K562 (cell line): ENCODE measurements around the gene PTGIR. TPM values are rescaled to one million over a fixed set of nuclear protein-coding genes. Genes with fewer than 3 reads are reported as not detected.

Experiments used
- ATF1 ChIP-seq, 2 experiments: fragments of 450-650 bp in 1 of 2; IDR thresholded peaks; 2 replicates each; pipeline ENCODE4 v1.6.1; 2016; ENCODE audit warnings: missing compliant biosample characterization in 1 of 2, missing genetic modification characterization in 1 of 2
- ATF7 ChIP-seq: fragments of 450-650 bp; IDR thresholded peaks from 2 replicates; pipeline ENCODE4 v1.7.1; 2014; ENCODE audit warnings: mild to moderate bottlenecking, moderate library complexity
- DDX20 ChIP-seq: fragments of 450-650 bp; IDR thresholded peaks from 2 replicates; pipeline ENCODE4 v1.6.1; 2016; ENCODE audit warnings: missing genetic modification characterization, low read depth, mild to moderate bottlenecking, missing compliant biosample characterization, moderate library complexity
- GABPA ChIP-seq: fragments of 200-800 bp; sonication (Bioruptor generic); conservative IDR thresholded peaks from 2 replicates; pipeline ENCODE4 v1.6.1; 2016; ENCODE audit warnings: low read depth, missing genetic modification characterization, missing compliant biosample characterization
- HDAC6 ChIP-seq: IDR thresholded peaks from 2 replicates; pipeline ENCODE4 v1.6.1; 2012; ENCODE audit warnings: low read depth, mild to moderate bottlenecking, control low read depth, inconsistent platforms, low read length, moderate library complexity
- HMG20A ChIP-seq: fragments of 450-650 bp; formaldehyde crosslinking; conservative IDR thresholded peaks from 2 replicates; pipeline ENCODE4 v1.4.0; 2020; ENCODE audit warnings: mild to moderate bottlenecking, mixed read lengths
- IFI16 ChIP-seq: fragments of 250-450 bp; sonication (Bioruptor Pico); IDR thresholded peaks from 2 replicates; pipeline ENCODE4 v2.1.2; 2022; ENCODE audit warnings: mild to moderate bottlenecking, inconsistent platforms
- MCM7 ChIP-seq, 2 experiments: fragments of 450-650 bp; IDR thresholded peaks; 2 replicates each; pipeline ENCODE4 v1.6.1; 2016 to 2018
- MYNN ChIP-seq, 2 experiments: sonication (generic); formaldehyde crosslinking in 1 of 2; IDR thresholded peaks; 2 replicates each; pipeline versions ENCODE4 v1.5.0 to v1.6.1; 2016 to 2020; ENCODE audit warnings: antibody characterized with exemption in 1 of 2, missing genetic modification reagents in 1 of 2
- NFXL1 ChIP-seq: fragments of 450-650 bp; formaldehyde crosslinking; IDR thresholded peaks from 2 replicates; pipeline ENCODE4 v1.4.0; 2021; ENCODE audit warnings: mild to moderate bottlenecking
- PHF20 ChIP-seq: fragments of 450-650 bp; IDR thresholded peaks from 2 replicates; pipeline ENCODE4 v1.6.1; 2018; ENCODE audit not compliant: partially characterized antibody
- SAP30 ChIP-seq: fragments of 200-600 bp; sonication (generic); IDR thresholded peaks from 2 replicates; pipeline ENCODE4 v1.6.1; 2012; ENCODE audit warnings: borderline replicate concordance, low read depth, mild to moderate bottlenecking, moderate library complexity, low read length, control low read depth, inconsistent platforms; ENCODE audit not compliant: insufficient read depth, poor library complexity, severe bottlenecking
- SMARCC2 ChIP-seq: fragments of 450-650 bp; IDR thresholded peaks from 2 replicates; pipeline ENCODE4 v1.6.1; 2017; ENCODE audit warnings: antibody characterized with exemption, moderate library complexity, mild to moderate bottlenecking, low read depth
- SRSF3 ChIP-seq: fragments of 200-400 bp; formaldehyde crosslinking; IDR thresholded peaks from 2 replicates; pipeline ENCODE4 v1.6.1; 2016; ENCODE audit warnings: mild to moderate bottlenecking, low read length, moderate library complexity; ENCODE audit not compliant: insufficient read depth
- ZFP1 ChIP-seq: fragments of 450-650 bp; formaldehyde crosslinking; IDR thresholded peaks from 2 replicates; pipeline ENCODE4 v1.4.0; 2020; ENCODE audit warnings: mild to moderate bottlenecking, mixed read lengths
- ZFP30 ChIP-seq: fragments of 250-450 bp; sonication (Bioruptor Pico); IDR thresholded peaks from 2 replicates; pipeline ENCODE4 v1.8.0; 2022; ENCODE audit warnings: moderate library complexity, mild to moderate bottlenecking, inconsistent platforms, borderline replicate concordance
- ZNF133 ChIP-seq: fragments of 250-450 bp; sonication (Bioruptor Pico); IDR thresholded peaks from 2 replicates; pipeline ENCODE4 v1.4.0; 2020; ENCODE audit warnings: mild to moderate bottlenecking
- ZNF354B ChIP-seq: fragments of 250-450 bp; sonication (Bioruptor Pico); IDR thresholded peaks from 2 replicates; pipeline ENCODE4 v1.4.0; 2020
- polyA plus RNA-seq, 8 experiments: library from polyadenylated mRNA; depleted of rRNA in 4 of 8; stranded (reverse) in 5 of 8; unstranded in 3 of 8; fragments of >200 nt; fragmentation: Nextera tagmentation in 2 of 8; fragmentation: Illumina TruSeq in 1 of 8; extraction: Ambion mirVana in 2 of 8; extraction: Trizol in 1 of 8; gene quantifications; 2 replicates each; pipeline versions ENCODE4 v1.2.1 to v1.2.3, GENCODE V29; 2011 to 2014; ENCODE audit warnings: inconsistent platforms in 1 of 8, missing spikeins in 1 of 8
- total RNA-seq, 7 experiments: library from RNA; depleted of rRNA in 6 of 7; stranded (reverse); fragments of >200 nt in 6 of 7; fragmentation: Illumina TruSeq in 2 of 7; extraction: Trizol in 2 of 7; gene quantifications; 2 replicates each; pipeline versions ENCODE4 v1.2.1 to v1.2.3, GENCODE V29; 2011 to 2021; ENCODE audit warnings: low replicate concordance in 1 of 7
- TF ChIP-seq, protein P1 (sequence below): IDR thresholded peaks from 2 replicates; pipeline ENCODE4 v1.6.1; 2014; ENCODE audit warnings: antibody characterized with exemption
- TF ChIP-seq, protein P2 (sequence below): fragments of 250-450 bp; sonication (Bioruptor Pico); IDR thresholded peaks from 2 replicates; pipeline ENCODE4 v1.6.1; 2021; ENCODE audit warnings: mild to moderate bottlenecking
- TF ChIP-seq, protein P3 (sequence below): fragments of 250-450 bp; sonication (Bioruptor Pico); IDR thresholded peaks from 2 replicates; pipeline ENCODE4 v1.4.0; 2020

Gene PTGIR
- total and polyA plus RNA-seq, 9 of the 15 experiments (the other 6 are each of a cell fraction or from before 2014, with no cell fraction given) = 0.11 to 3.4 (median 1.1) TPM; not detected in 1

DNA sequence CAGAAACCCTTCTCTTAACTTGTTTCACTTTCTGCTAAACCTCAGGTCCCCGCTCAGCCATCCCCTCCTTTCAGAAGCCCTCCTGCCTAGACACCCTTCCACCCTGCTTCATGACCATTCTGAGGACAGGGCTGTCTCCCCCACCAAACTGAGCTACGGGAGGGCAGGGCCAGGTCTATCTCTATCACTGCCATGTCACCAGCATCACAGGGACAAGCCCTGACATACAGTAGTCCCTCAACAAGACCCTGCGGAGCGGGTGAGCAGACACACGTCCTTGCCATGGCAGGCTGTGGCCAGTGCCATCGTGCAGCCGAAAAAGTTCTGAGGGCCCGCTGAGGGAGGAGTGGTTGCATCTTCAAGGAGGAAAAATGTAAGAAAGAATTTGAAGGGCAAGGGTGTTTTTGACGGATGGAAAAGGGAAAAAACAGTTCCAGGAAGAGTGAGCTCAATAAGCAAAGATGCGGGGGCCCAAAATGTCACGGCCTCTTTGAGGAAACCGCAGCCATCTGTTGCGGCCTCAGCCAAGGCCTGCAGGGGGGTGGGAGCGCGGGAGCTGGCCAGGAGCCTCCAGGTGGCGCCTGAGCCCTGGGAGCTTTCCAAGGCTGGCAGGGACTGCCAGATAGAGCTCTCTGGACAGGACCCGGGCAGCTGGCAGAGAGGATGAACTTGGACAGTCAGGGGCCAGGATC, 8.1 kb downstream of the PTGIR start (continued):
- TF ChIP-seq, protein P1, sequence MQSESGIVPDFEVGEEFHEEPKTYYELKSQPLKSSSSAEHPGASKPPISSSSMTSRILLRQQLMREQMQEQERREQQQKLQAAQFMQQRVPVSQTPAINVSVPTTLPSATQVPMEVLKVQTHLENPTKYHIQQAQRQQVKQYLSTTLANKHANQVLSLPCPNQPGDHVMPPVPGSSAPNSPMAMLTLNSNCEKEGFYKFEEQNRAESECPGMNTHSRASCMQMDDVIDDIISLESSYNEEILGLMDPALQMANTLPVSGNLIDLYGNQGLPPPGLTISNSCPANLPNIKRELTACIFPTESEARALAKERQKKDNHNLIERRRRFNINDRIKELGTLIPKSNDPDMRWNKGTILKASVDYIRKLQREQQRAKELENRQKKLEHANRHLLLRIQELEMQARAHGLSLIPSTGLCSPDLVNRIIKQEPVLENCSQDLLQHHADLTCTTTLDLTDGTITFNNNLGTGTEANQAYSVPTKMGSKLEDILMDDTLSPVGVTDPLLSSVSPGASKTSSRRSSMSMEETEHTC = no peak
- TF ChIP-seq NFXL1 (CRISPR knock-in tag) = no peak
- no peak for TF ChIP-seq IFI16
- TF ChIP-seq ATF1 (CRISPR knock-in tag; IDR thresholded peaks at IDR 0.05) = no peak
- no peak for TF ChIP-seq ATF1 (tag; IDR thresholded peaks at IDR 0.05)
- TF ChIP-seq SAP30 = no peak
- TF ChIP-seq MYNN (IDR thresholded peaks at IDR 0.05) = 0 out of 2 replicates have a peak, but pooled peaks have one; percentile 72
- TF ChIP-seq MYNN (CRISPR knock-in tag; IDR thresholded peaks at IDR 0.05) = no peak
- TF ChIP-seq GABPA (tag) = no peak
- TF ChIP-seq HDAC6 = no peak
- no peak for TF ChIP-seq PHF20
- no peak for TF ChIP-seq SRSF3
- no peak for TF ChIP-seq MCM7 (IDR thresholded peaks at IDR 0.05)
- TF ChIP-seq SMARCC2 = no peak
- TF ChIP-seq, protein P2, sequence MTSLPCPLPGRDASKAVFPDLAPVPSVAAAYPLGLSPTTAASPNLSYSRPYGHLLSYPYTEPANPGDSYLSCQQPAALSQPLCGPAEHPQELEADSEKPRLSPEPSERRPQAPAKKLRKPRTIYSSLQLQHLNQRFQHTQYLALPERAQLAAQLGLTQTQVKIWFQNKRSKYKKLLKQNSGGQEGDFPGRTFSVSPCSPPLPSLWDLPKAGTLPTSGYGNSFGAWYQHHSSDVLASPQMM (CRISPR knock-in tag) = no peak
- TF ChIP-seq ZNF133 (CRISPR knock-in tag) = no peak
- no peak for TF ChIP-seq HMG20A
- no peak for TF ChIP-seq ZNF354B (CRISPR knock-in tag)
- TF ChIP-seq, protein P3, sequence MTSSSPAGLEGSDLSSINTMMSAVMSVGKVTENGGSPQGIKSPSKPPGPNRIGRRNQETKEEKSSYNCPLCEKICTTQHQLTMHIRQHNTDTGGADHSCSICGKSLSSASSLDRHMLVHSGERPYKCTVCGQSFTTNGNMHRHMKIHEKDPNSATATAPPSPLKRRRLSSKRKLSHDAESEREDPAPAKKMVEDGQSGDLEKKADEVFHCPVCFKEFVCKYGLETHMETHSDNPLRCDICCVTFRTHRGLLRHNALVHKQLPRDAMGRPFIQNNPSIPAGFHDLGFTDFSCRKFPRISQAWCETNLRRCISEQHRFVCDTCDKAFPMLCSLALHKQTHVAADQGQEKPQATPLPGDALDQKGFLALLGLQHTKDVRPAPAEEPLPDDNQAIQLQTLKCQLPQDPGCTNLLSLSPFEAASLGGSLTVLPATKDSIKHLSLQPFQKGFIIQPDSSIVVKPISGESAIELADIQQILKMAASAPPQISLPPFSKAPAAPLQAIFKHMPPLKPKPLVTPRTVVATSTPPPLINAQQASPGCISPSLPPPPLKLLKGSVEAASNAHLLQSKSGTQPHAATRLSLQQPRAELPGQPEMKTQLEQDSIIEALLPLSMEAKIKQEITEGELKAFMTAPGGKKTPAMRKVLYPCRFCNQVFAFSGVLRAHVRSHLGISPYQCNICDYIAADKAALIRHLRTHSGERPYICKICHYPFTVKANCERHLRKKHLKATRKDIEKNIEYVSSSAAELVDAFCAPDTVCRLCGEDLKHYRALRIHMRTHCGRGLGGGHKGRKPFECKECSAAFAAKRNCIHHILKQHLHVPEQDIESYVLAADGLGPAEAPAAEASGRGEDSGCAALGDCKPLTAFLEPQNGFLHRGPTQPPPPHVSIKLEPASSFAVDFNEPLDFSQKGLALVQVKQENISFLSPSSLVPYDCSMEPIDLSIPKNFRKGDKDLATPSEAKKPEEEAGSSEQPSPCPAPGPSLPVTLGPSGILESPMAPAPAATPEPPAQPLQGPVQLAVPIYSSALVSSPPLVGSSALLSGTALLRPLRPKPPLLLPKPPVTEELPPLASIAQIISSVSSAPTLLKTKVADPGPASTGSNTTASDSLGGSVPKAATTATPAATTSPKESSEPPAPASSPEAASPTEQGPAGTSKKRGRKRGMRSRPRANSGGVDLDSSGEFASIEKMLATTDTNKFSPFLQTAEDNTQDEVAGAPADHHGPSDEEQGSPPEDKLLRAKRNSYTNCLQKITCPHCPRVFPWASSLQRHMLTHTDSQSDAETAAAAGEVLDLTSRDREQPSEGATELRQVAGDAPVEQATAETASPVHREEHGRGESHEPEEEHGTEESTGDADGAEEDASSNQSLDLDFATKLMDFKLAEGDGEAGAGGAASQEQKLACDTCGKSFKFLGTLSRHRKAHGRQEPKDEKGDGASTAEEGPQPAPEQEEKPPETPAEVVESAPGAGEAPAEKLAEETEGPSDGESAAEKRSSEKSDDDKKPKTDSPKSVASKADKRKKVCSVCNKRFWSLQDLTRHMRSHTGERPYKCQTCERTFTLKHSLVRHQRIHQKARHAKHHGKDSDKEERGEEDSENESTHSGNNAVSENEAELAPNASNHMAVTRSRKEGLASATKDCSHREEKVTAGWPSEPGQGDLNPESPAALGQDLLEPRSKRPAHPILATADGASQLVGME = no peak
- no peak for TF ChIP-seq ZFP1
- TF ChIP-seq ZFP30 = no peak
- peak; percentile 23; the same call in 1 of the 2 replicates for TF ChIP-seq ATF7
- no peak for TF ChIP-seq DDX20 (tag)
